Embryonic facial prominence (tissue), 1 donor: Measurements from ENCODE around the gene PEX11A.

Experiments
- DNase-seq: peaks from one replicate; pipeline ENCODE4 v3.0.0-alpha.2; 2016; ENCODE audit errors: extremely low spot score

Gene PEX11A

DNA sequence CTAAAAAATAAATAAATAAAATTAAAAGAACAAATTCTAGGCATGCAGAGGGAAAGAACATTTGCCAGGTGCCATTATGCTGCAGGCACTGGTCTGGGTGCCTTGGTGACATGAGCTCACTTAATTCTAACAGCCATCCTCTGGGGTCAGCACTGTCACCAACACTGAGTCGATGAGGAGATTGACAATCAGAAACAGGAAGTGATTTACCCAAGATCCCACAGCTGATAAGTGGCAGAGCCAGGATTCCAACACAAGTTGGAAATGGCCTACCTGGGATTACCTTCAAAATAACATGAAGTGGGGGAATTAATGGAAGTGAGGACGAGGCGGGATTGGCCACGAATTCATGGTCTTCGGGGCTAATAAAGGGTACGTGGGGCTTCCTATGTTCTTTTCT lies 14.9 kb downstream of the PEX11A start:
- no peak for DNase-seq

DNA sequence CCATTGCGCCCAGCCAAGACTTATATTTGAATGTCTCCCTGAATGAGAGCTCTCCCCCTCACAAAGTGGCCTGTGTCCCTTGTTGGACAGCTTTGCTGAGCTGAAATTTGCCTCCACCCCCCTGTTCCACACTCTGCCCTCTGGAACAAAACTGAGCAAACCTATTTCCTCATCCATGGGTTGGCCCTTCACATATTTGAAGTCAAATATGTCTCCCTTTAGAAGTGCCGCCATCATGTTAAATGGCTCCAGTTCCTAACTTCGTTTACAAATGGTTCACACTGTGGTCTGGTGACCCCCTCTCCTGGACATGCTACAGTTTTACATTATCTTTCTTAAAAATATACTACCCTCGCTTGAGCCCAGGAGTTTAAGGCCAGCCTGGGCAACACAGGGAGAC lies 16.0 kb downstream of the PEX11A start:
- DNase-seq, result no peak

DNA sequence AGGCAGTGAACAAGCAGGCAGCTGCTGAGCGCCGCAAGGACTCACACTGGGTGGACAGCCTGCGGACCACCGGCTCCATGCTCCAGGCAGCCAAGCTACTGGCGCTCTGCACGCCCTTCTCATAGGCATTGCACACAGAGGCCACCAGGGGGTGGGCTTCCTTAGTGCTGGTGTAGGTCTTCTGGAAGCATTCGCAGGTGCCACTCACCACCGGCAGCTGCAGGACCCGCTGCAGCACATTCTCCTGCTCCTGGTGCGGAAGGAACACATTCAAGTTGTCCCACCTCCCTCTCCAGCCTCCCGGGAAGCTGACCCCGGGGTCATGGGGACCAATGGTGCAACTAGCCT lies 17.4 kb downstream of the PEX11A start:
- no peak for DNase-seq

DNA sequence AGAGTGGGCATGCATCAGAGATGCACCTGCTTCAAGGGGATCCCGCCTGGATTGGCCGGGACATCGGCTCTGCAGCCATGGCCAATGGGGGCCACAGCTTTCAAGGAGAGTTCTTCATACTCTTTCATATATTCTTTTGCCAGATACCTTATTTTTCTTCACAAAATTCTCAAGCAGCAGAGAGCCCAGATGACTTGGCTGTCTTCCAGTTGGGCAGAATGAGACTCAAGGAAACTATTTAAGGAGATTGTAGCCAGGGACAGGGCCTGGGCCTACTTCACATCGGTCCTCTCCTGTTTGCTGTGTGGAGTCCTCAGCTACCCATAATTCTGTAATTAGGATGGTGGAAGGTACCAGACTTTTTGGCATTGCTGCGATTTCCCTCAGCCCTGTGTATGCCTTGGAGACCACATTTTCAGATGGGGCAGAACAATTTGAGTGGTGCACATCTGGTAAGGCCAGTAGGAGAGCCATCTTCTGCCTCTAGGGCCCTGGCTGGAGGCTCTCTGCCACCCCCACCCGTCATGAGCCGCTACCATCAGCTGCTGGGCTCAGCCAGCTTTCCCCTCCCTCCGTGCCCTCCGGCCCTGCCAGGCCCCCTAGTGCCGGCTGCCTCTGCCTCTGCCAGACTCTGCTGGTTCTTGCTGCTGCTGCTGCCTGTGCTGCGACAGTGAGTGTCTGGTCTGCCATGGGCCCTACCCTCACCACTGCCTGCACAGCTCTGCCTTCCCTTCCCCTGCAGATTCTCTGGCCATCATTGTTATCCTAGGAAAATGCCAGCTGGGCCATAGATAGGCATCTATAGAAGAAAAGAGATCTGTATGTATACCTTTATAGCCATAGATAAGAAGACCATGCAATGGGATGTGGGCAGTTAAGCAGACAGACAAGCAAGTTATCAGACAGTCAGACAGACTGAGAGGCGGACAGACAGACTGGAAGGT lies 18.1 kb downstream of the PEX11A start:
- no peak for DNase-seq

DNA sequence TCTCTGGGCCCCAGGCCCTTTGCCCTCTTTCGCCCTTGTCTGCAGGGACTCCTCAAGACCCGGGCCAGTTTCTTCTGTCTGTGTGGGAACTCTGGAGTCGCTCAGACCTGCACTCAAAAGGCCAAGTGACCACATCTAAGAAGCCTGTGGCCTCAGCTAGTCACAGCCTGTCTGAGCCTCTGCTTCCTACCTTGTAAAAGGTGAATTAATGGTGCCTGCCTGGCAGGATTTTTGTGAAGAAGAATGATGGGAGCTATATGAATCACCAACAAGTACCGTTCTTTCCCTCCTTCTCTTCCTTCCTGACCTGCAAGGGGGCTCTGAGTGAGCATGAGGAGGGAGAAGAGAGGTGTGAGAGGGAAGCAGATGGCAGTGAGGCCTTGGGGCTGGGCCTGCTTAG lies 18.9 kb downstream of the PEX11A start:
- no peak for DNase-seq

DNA sequence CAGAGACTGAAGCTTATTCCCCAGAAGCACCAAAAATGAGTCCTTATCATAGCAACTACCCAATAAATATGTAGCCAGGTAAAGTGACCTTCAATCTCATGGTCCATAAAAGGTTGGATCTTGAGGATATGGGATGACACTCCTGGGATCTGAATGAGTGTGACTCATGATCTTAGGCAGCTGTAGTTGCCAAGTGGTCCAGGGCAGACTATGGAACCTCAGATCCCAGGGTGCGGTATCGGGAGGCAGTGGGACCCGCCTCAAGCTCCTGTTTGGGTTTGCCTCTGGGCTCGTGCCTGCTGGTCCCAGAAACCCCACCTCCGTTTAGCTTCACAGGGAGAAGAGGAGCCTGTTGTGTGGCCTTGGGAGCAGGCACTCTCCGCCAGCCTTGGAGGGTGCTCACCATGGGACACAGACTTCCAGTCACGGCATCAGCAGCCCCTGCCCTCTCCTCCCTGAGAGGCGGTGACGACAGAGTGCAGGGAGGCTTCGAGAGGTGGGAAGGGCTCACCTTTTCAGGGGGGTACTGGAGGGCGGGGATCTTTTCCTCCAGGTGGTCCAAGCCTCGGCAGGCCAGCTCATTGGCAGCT lies 19.5 kb downstream of the PEX11A start:
- no peak for DNase-seq

DNA sequence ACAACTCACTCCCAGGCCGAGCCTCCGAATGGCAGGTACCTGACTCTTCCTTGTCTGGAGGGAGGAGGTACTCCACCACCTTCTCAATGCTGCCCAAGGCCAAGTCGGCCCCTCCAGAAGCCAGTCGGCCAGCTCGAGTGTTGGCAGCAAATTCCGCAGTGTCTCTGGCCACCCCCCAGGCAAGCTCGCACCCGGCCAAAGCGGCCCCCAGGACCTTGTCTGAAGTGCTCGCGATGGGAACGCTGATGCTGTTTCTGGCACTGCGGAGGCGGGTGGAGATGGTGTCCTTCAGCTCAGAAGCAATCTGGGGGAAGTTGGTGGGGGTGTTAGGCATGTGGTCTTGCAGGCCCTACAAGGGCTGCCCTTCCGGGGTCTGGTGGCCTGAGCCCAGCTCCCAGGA lies 20.6 kb downstream of the PEX11A start:
- no peak for DNase-seq

DNA sequence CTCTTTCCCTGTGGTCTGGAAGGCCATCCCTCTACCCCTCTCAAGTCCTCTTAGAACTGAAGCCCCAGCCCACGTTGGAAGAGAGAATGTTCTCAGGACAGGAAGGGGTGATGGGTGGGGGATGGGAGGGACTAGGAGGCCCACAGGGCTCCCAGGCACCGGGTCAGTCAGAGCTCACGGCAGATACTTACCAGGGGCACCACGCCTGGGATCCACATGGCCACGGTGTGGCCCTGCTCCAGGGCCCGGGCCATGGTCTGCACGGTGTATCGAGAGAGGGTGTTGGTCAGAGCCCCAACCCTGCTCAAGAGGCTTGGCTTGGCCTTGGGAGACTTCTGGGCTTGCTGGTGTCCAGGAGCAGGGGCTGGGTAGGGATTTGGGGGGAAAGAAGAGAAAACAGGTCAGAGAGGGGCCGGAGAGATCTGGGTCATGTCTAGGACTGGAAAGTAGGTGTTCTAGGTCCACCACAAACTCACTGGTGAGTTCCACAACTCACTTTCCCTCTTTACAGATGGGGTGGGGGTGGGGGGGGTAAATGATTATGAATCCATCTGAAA lies 21.2 kb downstream of the PEX11A start:
- DNase-seq, result no peak

DNA sequence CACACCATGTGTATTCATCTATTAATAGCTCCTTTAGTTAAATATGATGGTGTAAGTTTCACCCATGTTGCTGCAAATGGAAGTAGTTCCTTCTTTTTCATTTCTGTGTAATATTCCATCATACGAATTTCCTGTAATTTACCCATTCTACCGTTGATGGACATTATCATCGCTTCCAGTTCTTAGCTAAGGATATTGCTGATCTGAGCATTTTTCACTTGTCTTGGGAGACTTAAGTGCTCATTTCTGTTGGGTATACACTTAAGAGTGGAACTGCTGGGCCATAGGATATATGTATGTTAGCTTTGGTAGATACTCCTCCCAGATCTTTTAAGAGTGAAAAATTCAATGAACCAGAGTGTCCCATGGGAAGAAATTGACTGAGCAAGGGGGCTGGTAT lies 22.4 kb downstream of the PEX11A start:
- DNase-seq, result no peak

DNA sequence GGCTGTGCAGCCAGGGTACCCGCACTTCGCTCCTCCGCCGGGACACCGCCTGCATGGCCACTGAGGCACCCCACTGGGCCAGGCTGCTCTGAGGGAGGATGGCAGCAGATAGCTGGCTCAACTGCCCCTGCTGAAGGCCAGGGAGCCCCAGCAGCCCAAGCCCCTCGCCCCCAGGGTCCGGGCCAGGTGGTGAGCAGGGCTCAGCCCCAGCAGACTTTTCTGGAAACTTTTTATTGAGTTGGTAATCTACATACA lies 22.9 kb downstream of the PEX11A start:
- DNase-seq, result no peak

DNA sequence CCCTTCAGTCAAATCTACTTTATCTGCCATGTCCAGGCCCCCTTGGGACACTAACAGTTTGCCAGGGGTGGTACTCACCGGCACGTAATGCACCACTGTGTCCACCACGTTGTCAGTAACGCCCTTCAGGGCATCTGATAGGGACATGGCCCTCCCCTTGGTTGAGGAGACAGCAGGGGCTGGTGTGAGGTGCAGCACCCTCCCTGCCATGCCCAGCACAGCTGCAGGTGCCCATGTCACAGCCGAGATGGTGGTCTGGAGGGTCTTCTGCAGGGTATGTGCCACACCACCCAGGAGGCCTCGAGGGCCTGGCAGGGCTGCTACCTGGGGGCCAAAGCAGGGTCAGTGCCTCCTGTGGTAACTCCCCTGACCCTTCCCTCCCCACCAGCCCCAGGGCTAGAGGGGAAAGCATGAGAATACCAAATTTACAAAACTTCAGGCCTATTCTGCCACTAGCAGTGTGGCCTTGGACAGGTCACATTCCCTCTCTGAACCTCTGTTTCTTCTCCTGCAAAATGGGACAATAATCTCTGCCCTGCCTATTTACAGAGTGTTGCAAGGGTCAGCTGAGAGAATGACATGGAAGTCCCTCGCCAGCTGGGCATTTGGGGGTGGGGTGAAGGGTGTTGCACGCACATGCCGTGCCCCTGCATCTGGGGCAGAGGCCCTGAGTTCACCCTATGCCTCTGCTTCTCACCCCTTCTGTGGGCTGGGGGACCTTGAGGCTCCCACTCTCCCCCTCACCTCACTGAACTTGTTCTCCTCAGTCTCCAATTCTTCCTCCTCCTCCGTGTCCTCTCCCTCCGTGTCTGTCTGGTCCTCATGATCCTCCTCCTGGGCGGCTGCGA lies 23.5 kb downstream of the PEX11A start:
- DNase-seq, result no peak

DNA sequence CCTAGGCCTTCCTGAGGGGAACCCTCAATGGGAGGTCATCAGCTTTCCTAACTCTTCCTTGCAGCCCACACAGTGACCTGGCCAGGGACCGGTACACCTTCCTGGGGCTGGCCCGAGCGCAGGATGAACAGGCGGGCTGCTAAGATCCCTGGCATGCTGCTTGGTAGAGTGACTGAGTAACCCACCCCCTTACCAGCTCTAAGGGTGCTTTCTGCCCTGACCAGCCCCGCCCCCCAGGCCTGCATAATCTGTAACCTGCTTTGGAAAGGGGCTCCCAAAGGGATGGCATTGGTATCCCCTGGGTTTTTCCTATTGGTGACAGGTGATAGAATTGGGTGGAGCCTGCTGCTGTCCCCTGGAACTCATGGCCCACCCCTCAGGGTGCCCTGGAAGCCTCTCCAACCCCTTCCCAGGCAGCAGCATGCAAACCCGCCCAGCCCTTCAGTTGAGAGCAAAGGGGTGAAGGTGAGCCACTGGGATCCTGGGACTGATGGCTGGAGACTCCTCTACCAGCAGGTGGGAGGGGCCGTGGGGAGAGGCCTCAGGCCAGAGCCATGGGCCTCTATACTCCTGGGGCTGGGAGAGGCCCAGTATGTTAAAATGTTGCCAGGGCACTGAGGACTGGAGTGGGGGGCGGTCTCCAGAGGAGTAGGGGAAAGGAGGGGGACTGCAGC lies 24.2 kb downstream of the PEX11A start:
- no peak for DNase-seq

DNA sequence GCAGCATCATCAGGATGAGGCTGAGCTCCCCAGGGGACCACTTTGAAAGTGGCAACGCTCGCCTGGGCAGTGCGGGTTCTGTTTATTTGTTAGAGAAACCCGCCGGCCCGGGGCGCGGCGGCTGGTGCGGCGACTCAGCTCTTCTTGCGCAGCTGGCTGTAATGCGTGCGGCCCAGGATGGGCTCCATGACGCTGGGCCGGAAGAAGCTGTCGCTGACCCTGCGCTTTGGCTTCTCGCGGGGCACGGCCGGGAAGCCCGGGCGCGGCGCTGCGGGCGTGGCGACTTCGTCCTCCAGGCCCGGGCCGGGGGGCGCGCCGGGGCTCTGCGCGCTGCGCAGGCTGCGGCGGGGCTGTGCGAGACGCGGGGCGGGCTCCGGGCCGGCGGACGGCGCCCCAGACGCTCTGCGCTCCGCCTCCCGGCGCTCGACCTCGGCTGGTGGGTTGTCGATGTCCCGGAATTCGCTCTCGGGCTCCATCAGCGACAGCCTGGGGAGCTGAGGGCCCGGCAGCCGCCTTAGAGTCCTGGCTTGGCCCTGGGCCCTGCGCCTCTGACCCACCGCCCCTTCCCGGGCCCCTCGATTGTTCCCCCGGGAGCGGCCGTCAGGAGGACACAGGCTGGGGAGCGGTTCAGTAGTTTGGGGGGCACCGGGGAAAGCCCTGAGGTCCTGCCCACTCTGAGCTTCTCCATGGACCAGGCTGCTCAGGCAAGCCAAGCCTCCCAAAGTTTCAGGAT lies 24.9 kb downstream of the PEX11A start:
- no peak for DNase-seq

DNA sequence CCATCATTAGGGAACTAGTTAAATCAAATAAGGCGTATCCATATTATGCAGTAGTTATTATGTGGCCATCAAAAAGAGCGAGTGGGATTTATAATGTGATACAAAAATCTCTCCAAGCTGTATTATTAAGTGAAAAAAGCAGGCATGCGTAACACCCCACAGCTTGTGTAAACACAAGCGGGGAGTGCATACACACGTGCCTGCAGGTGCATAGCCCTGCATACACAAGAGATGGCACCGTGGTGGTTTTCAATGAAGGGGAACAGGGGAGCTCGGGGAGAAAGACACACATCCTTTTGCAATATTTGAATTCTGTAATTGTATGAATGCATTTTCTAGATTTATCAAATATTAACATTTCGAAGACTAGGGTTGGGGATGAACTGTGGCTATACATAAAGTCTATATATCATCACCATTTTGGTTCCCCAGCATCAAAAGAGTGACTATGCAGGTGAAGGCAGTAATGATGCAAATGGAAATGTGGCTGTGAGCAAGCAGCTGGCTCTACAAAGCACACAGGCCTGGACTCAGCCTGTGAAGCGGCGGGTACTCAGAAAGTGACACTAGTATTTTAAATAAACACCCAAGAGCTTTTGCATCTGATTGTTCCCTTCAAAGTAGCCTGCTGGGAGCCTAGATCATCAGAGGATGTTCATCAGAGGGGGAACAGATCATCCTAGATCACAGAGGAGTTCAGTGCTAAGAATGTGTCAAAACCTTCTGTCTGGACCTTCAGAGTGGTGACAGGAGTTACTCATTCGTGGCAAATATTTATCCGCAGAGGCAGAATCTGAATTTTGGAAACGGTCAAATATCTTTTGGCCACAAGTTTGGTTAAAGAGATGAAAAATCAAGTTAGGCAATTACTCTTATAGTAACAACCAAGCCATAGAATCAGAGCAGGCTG lies 25.9 kb downstream of the PEX11A start:
- DNase-seq, result no peak

DNA sequence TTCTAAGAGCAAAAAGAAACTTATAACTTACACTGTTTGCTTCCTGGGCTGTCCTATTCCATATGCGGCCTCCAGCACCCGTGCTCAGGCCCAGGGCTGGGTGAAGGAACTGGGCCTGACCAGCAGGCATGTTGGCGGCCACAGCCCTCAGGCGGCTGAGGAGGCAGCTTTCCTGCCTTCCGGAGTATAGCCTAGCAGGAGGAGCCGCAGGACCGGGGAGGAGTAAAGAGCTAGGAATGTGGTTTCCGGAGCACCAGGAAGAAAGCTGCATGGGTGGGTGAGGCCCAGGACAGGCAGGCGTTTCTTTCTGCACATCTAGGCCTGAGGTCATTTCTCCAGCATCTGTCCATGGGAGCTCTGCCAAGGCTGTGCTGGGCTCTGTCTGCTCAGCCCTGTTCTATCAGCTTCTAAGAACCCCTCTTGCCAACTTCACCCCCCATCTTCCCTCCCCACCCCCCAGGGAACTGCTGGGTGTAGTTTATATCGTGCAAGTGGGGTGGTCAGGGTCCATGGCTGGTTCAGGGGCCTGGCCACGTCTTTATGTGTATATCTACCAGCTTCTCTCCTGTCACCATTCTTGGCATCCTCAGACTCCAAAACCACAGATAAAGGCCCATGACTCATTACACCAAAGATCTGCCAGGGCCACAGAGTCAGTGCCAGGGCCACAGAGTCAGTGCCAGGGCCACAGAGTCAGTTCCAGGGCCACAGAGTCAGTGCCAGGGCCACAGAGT lies 27.5 kb downstream of the PEX11A start:
- no peak for DNase-seq

DNA sequence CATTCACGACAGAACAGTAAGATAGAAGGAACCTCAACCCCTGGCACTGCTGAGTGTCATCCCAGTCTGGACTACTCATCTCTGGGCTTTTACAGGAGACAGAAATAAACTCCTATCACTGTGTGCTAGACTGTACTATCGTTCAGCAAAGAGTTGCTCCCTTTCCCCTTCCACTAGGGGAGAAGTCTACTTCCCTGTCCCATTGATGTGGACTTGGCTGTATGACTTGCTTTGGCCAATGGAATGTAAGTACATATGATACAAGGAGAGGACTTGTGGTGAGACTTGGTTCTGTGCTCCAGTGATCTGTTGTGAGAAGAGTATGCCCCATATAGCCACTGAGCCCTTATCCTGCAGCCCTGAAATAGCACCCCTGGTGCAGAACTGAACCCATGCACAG lies 30.0 kb downstream of the PEX11A start:
- no peak for DNase-seq

DNA sequence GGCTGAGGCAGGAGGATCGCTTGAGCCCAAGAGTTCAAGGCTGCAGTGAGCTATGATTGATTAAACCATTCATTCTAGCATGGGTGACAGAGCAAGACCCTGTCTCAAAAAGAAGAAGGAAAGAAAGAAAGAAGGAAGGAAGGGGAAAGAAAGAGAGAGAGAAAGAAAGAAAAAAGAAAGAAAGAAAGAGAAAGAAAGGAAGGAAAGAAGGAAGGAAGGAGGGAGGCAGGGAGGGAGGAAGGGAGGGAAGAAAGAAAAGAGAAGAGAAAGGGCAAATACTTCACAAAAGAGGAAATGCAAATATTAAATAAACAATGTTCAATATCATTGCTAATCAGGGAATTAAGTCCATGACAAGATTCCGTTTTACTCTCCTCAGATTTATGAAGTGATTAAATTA lies 31.3 kb downstream of the PEX11A start:
- no peak for DNase-seq

DNA sequence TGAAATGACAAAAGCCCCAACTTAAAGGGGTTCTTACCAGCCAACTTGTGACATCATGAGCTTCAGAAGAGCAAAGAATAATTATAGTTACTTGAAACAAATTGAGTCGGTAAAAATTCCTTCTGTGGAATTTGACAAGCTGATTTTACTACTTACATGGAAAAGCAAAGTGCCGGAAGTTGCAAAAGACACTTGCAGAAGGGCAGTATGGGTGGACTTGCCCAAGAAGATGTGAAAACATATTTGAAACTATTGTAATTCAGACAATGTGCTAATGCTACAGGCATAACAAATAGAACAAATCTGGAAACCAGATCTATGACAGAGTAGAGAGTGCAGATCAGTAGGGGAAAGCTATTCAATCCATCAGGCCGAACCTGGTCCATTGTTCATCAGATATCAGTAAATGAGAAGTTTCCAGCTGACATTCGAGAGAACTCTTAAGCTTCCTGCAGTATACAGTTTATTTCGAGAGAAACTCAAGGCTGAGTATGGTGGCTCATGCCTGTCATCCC lies 32.8 kb downstream of the PEX11A start:
- DNase-seq, result no peak

DNA sequence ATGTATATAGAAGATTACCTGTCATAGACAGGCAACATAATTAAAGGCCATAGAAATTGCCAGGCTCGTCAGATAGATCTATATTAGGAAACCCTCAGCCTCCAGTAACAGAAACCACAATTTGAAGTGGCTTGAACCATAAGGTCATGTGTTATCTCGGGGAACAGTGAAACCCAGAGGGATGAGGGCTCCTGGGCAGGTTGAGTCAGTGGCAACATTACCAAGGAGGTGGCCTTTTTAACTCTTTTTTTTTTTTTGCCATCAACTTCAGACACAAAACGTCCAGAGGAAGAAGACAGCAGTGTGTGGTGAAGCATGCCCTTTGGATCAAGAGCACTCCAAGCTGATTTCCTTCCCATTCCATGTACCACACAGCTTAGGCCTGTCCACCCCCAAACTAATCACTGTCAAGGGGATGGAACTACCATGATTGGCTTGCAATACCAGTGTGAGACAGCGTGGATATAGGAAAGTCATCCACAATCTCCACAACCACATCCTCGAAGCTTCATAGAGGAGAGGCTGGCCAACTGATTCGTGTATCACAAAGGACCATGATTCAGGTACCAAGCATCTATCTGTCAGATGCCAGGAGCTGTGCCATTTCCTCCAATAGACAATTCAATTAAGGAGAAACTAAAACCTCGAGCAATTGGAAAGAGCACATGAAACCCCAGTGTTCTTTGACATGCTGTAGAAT lies 34.3 kb downstream of the PEX11A start:
- no peak for DNase-seq
